Left forelimb (tissue), 1 donor: ENCODE results near the gene LIN28A.
"Not testable (repeated sequence)": the region's sequence is repeated elsewhere in the genome, so short reads cannot be mapped to it uniquely, and the experiment has no call there.

Source experiments
- DNase-seq: peaks from one replicate; pipeline ENCODE4 v3.0.0-alpha.2; 2018; ENCODE audit warnings: low spot score

LIN28A gene

GRCh38 chr1:26410706-26411623 is at the start of gene LIN28A:
LIN28A (plus strand) TSS chr1:26410817; CDS start chr1:26410892, 75 bp downstream.
- no peak for DNase-seq

- no peak for DNase-seq
Observed at GRCh38 chr1:26361605-26362122, 49.0 kb upstream of the LIN28A start.

GRCh38 chr1:26362331-26362730 is 48.3 kb upstream of the LIN28A start:
- no peak for DNase-seq

GRCh38 chr1:26363549-26364448 is 46.8 kb upstream of the LIN28A start:
- DNase-seq = peak; percentile 78

- DNase-seq = no peak
Observed at GRCh38 chr1:26364956-26365355, 45.7 kb upstream of the LIN28A start.

GRCh38 chr1:26367441-26367840 is 43.2 kb upstream of the LIN28A start:
- DNase-seq = no peak

- DNase-seq = no peak
Observed at GRCh38 chr1:26368006-26368405, 42.6 kb upstream of the LIN28A start.

- no peak for DNase-seq
Observed at GRCh38 chr1:26368486-26368885, 42.1 kb upstream of the LIN28A start.

GRCh38 chr1:26370591-26371382 is 39.8 kb upstream of the LIN28A start:
- DNase-seq = no peak

- DNase-seq = no peak
Observed at GRCh38 chr1:26372039-26372438, 38.6 kb upstream of the LIN28A start.

- not testable (repeated sequence) for DNase-seq
Observed at GRCh38 chr1:26372611-26373010, 38.0 kb upstream of the LIN28A start, which contains the start of gene ZNF683. ZNF683 (minus strand) TSS chr1:26372750; CDS start chr1:26368571, 4,179 bp downstream.

GRCh38 chr1:26373281-26373680 is 37.3 kb upstream of the LIN28A start:
- DNase-seq = no peak

GRCh38 chr1:26373789-26374188 is 36.8 kb upstream of the LIN28A start:
- DNase-seq = no peak

GRCh38 chr1:26374361-26374760 is 36.3 kb upstream of the LIN28A start:
- not testable (repeated sequence) for DNase-seq

GRCh38 chr1:26375081-26375480 is 35.5 kb upstream of the LIN28A start:
- no peak for DNase-seq

GRCh38 chr1:26376050-26376449 is 34.6 kb upstream of the LIN28A start:
- no peak for DNase-seq

GRCh38 chr1:26378088-26378878 is 32.3 kb upstream of the LIN28A start:
- DNase-seq = no peak

GRCh38 chr1:26378879-26379251 is 31.8 kb upstream of the LIN28A start:
- DNase-seq = no peak

- DNase-seq = no peak
Observed at GRCh38 chr1:26384076-26384475, 26.5 kb upstream of the LIN28A start.

GRCh38 chr1:26385063-26385462 is 25.6 kb upstream of the LIN28A start:
- not testable (repeated sequence) for DNase-seq

GRCh38 chr1:26387447-26387846 is 23.2 kb upstream of the LIN28A start:
- no peak for DNase-seq
